Measurements from ENCODE around the gene SLC52A3.

Gene SLC52A3

GRCh38 chr20:753897-754635 lies 14.2 kb downstream of the SLC52A3 start:
- TF ChIP-seq CTCF (IDR thresholded peaks at IDR 0.05; ENCODE audit: control insufficient read depth, extremely low read depth, insufficient read depth), result no peak
- no peak overlapping the region for H3K4me3 ChIP-seq (ENCODE audit: low read depth, low read length)

GRCh38 chr20:753136-753535 lies 15.2 kb downstream of the SLC52A3 start:
- no peak for TF ChIP-seq CTCF (IDR thresholded peaks at IDR 0.05; ENCODE audit: control insufficient read depth, extremely low read depth, insufficient read depth)
- H3K4me3 ChIP-seq (ENCODE audit: low read depth, low read length), result no peak overlapping the region
- no peak for DNase-seq (ENCODE audit: low read depth)

More at GRCh38 chr20:753897-754635, 14.2 kb downstream of the SLC52A3 start:
- peak; percentile 39 for DNase-seq (ENCODE audit: low read depth)

GRCh38 chr20:752291-752690 lies 16.0 kb downstream of the SLC52A3 start:
- TF ChIP-seq CTCF (IDR thresholded peaks at IDR 0.05; ENCODE audit: control insufficient read depth, extremely low read depth, insufficient read depth), result no peak
- no peak for DNase-seq (ENCODE audit: low read depth)
- H3K4me3 ChIP-seq (ENCODE audit: low read depth, low read length), result no peak overlapping the region

- no peak for TF ChIP-seq CTCF (IDR thresholded peaks at IDR 0.05; ENCODE audit: control insufficient read depth, extremely low read depth, insufficient read depth)
- H3K4me3 ChIP-seq (ENCODE audit: low read depth, low read length), result no peak overlapping the region
- DNase-seq (ENCODE audit: low read depth), result no peak
Observed at GRCh38 chr20:751761-752160, 16.5 kb downstream of the SLC52A3 start.

GRCh38 chr20:750801-751200 lies 17.5 kb downstream of the SLC52A3 start:
- DNase-seq (ENCODE audit: low read depth), result no peak

GRCh38 chr20:745683-746301 lies 22.5 kb downstream of the SLC52A3 start:
- no peak for TF ChIP-seq CTCF (IDR thresholded peaks at IDR 0.05; ENCODE audit: control insufficient read depth, extremely low read depth, insufficient read depth)
- H3K4me3 ChIP-seq (ENCODE audit: low read depth, low read length), result no peak overlapping the region
- DNase-seq (ENCODE audit: low read depth), result no peak

More at GRCh38 chr20:750801-751200, 17.5 kb downstream of the SLC52A3 start:
- no peak for TF ChIP-seq CTCF (IDR thresholded peaks at IDR 0.05; ENCODE audit: control insufficient read depth, extremely low read depth, insufficient read depth)
- no peak overlapping the region for H3K4me3 ChIP-seq (ENCODE audit: low read depth, low read length)
